ENCODE results near the gene TXNL4B.

Gene TXNL4B

DNA sequence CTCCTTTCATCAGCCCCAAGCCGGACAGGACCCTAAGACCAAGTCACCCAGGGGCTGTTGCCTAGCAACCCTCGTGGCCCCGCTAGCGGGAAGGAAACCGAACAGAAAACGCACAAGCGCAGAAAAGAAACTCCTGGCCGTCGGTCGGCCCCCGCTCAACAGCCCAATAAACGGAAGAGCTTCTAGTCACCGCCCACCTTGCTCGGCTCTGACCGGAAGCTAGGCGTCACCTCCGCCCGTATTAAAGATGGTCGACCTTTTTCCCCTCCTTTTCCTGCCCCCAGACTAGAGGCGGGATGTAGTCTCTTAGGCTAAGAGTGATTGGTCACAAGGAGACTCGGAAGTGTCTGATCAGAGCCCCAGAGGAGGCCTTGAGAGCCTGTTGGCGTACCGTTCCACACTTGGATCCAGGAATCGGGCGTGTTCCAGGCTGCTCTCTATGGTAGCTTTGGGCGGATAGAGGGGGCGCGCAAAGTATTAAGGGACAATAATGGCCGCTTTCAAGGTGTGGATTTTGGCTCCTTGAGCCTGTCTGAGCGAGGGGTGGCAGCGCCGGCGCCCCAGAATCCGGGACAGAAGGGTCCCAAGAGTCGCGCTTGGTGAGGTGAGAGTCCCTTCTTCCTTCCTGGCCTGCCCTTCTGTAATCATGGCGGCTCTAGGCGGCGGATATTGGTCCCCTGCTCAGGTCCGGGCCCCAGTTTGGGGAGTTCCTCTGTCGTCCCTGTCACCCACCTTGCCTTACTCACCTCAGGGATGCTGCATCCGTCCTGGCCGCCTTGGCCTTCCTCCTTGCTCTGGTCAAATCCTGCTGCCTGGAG is at the start of gene TXNL4B, which contains the start of gene DHX38:
Gene TXNL4B, minus strand, starts transcription at position 173 of the 818 bp plus-strand sequence. CDS start 2,871 bp downstream, outside the sequence.
Gene DHX38, plus strand, starts transcription at position 400 of the 818 bp plus-strand sequence. CDS start 2,311 bp downstream, outside the sequence.
- DNase-seq (ENCODE audit: low read depth, low spot score), result peak; percentile 98

DNA sequence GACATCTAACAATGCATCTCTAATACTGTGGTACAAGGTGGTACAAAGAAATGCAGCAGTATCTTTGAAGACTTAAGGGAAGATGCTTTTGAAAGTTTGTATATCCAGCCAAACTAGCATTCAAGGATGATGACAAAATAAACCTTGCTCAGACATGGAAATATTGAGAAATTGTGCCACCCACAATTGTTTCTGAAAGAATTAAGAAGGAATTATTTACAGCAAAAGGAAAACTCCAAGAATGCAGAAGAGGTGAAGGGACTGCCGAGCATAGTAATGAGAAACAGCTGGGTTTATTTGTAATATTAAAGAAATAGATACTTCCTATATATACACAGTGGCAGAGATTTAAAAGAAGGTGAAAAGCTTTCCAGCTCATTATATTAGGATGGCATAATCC is 49.1 kb upstream of the TXNL4B start:
- no peak for DNase-seq (ENCODE audit: low read depth, low spot score)

DNA sequence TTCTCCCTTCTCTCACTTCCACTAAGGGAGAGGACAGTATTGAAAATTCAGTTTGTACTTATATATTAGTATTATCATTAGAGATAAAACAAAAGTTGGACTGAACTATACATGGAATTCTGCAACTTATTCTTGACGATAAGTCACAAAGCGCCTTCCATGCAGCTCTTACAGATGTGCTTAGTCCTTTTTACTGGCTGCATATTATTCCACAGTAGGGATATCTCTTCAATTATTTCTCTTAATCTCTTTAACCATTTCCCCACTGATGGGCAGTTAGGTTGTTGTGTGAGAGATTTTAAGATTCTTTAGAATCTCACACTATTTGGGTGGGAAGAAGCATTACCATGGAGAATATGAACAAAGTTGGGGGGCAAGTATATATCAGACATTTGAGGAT is 46.5 kb upstream of the TXNL4B start:
- DNase-seq (ENCODE audit: low read depth, low spot score), result no peak

DNA sequence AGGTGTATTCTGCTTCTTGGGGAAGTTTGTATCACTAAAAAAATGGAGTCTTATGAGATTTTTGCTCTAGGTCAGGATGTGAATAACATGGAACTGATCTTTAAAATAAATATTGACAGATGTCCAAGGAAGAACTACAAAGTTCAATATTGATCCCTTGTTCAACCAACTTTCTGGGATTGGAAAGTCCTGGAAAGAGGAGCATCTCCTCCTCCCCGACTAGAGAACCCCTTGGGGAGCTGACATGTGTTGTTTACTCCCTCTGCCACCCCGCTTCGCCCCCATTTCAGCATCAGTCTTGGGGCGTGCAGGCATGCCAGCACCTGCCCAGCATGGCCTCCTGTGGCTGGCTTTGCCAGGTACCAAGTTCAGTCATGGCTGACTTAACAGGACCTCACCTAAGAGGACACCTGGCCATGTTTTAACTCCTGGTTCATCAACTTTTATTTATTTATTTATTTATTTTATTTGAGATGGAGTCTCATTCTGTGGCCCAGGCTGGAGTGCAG is 44.7 kb upstream of the TXNL4B start:
- no peak for DNase-seq (ENCODE audit: low read depth, low spot score)

DNA sequence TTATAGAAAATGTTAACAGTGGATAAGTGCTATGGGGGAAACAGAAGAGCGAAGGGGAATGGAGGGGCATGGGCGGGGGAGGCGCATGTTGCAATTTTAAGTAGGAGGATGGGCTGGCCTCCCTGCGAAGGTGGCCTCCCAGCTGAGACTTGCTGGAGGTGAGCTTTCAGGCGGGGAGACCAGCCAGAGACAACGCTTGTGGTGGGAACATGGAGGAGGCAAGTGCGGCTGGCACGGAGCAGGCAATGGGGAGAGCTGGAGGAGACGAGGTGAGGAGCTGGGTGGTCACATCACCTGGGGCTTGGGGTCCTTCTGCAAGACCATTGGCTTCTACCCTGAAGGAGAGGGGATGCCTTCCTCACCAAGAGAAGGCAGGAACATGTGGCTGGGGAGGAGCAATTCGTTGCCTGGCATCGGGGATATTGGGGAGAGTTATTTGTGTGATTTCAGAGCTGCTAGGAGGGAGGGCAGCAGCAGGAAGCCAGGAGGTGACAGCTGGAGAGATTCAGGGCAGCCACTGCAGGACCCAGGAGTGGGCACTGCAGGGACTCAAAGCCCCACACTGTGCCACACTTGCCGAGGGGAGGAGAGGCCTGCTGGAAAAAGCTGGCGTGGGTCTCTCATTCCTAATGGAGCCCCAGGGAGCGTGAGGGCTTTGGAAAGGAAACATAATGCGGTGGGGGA is 44.1 kb upstream of the TXNL4B start:
- DNase-seq (ENCODE audit: low read depth, low spot score), result no peak

DNA sequence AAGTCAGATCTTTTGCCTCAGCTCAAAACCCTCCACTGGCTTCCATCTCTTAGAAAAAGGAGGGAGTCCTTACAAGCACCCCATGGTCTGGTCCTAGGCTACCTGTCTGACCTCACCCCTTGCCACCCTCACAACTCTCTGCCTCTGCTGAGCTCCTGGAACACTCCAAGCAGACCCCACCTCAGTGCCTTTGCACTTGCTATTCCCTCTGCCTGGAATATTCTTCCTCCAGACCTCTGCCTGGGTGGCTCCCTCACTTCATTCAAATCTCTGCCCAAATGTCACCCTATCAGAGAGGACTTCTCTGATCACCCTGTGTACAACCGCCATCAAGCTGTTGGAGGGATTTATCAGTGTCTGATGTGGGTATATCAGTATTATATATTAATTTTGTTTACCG is 41.1 kb upstream of the TXNL4B start:
- DNase-seq (ENCODE audit: low read depth, low spot score), result no peak

DNA sequence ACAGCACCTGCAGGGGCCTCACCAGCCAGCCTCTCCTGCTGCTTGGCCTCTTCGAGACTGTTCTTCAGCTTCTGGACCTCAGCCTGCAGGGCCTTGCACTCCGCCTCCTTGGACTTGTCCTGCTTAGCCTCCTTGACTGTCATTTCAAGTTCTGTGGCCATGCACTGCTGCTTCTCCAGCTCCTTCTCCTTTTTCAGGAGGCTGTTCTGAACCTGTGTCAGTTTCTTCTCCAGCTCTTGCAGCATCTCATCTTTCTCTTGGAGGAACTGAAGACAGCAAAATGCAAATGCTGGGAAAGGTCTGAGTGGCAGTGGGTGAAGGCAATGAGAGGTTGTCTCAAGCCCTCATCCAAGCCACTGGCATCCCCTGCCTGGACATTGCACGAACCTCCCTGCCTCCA is 39.3 kb upstream of the TXNL4B start:
- no peak for DNase-seq (ENCODE audit: low read depth, low spot score)

DNA sequence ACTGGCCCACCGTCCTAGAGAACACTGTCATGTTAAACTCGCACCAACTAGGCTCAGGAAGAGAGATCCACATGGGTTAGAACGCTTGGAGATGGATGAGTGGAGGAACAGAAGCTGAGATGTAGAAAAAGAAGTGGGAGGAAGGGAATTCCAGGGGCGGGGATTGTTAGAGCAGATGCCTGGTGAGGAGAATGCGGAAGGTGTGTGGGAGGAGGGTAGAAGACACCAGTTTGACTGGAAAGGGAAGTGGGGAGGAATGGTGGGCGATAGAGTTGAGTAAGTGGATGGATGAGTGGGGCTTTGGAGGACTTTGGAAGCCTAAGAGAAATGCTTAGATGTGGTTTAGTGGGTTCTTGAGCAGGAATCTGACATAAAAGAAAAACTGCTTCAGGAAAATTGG is 37.6 kb upstream of the TXNL4B start:
- no peak for DNase-seq (ENCODE audit: low read depth, low spot score)

DNA sequence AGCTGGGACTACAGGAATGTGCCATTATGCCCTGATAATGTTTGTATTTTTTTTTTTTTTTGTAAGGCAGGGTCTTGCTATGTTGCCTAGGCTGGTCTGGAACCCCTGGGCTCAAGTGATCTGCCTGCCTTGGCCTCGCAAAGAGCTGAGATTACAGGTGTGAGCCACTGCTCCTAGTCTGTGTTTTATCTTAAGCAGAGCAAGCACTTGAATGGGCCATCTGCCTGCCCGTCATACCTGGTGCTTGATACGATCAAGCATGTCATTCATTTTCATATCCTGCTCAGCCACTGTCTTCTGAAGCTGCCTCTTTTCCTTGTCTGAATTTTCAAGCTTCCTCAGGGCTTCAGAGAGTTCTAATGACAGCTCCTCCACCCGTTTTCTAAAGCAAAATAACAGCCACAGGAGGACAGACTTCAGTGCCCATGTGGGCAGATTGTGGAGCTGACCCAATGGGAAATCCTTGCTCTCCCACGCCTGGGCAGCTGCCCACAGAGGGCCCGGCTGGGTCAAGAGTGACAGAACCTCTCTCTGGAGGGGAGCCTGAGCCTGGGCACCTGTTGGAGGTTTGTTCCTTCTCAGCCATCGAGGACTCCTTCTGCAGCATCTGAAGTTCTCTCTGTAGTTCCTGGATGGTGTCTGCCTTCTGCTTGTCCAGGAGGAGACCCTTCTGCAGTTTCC is 36.7 kb upstream of the TXNL4B start:
- no peak for DNase-seq (ENCODE audit: low read depth, low spot score)

DNA sequence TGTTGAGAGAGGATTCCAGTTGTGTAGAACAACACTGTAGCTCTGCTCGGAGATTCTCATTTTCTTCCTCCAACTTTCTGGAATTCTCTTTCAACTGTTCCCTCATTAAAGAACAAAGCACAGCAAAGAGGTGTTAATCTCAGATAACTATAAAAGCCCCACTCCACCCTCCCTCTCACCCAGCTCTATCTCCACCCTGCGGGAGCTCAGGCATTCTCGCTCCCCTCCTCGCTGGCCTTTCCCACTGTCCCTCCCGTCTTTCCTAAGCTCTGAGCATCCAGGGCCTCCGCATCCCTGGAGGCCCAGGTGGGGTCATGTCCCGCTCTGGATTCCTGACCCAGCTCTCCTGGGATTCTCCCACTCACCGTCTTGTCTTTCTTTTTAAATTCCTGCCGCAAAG is 35.3 kb upstream of the TXNL4B start:
- DNase-seq (ENCODE audit: low read depth, low spot score), result no peak

DNA sequence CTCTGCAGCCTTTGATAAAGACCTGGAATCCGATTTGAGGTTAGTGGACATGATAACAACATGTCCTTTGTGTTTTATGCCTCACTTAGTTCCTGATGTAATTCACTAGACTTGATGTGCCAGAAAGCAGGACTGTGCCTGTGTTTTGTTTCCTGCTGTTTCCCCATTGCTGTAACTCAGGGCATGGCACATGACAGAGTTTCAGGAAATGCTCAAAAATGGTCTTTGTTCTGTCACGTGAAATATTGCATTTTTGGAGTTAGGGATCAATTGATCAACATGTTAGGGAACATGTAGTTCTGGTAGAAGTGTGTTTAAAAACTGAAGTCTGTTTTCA is 33.0 kb upstream of the TXNL4B start:
- no peak for DNase-seq (ENCODE audit: low read depth, low spot score)

DNA sequence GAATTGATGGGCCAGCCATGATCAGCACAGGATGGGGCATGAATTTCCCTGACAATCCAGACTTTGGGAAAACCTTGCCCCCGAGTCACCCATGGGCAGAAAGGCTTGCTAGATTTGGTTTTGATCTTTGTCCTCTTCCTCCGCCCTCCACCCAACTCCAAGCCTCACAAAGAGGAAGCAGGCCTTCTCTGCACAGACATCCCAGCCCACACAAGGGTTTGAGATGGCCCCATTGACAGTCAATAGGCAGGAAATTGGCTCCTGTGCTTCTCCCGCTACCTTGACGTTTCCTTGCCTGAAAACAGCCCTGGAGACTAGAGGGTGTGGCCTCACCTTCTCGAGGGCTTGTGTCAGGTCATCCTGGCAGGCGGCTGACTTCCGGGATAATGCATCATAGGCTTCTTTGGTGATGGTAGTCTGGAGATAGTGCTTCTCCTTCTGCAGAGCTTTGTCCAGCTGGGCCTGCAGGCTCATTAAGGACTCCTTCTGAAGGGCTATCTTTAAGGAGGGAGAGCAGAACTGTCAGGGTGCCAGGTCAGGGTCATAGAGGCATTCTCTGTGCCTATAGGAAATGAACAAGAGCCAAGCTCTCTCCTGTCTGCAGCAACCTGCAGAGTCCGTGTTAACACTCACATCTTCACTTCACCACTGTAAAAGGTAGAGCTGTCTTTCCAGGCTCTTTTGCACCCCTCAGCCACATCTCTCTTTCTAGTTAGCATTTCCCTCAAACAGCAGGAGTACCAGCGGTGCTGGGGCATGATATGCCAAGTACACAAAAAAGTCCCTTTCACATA is 32.4 kb upstream of the TXNL4B start:
- no peak for DNase-seq (ENCODE audit: low read depth, low spot score)

DNA sequence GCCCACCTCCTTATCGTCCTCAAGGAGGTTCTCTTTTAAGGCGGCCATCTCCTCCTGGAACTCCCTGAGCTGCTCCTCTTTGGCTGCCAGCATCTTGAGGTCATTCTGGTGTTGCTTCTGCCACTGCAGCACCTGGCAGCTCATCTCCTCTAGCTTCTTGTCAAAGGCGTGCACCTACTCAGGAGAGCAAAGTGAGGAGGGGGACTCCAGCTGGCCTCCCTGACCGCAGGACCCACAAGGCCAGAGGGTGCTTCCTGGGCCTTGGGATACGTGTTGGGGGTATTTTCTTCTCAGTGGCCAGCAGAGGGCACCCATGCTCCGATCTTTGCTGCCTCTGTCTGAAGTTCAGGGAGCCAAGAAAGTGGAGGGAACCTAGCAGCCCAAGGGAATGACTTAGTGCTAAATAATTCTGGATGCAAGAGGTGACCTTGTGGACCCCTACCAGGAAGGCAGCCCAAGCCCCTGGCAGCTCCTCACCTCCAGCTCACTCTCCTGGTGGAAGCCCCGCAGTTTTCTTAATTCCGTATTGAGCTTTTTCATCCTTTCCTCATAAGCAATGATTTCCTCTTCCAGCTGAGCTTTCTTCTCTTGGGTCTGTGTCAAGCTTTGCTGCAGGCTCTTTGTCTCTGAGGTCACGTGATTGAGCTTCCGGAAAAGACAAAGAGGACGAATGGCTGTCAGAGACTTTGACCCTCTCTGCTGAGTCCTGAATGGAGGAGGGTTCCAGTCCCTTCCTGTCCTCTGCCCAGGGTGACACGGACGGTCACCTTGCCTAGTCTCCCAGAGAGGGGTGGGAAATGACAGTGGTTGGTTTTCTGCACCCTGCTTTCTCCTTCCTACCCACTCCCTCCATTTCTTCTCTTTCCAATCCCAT is 31.6 kb upstream of the TXNL4B start:
- peak; percentile 57 for DNase-seq (ENCODE audit: low read depth, low spot score)

DNA sequence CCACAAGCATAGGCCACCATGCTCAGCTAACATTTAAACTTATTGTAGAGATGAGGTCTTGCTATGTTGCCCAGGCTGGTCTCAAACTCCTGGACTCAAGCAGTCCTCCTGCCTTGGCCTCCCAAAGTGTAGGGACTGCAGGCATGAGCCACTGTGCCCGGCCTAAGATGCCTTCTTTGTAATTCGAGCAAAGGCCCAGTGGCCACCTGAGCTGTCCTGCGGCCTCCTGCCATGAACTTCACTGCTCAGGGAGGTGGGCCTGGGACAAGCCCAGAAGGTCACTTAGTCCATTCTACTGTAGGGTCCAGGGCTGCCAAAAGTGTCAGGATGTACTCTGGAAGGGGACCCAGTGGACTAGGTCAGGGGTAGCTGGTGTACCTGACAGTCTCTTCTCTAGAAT is 30.7 kb upstream of the TXNL4B start:
- DNase-seq (ENCODE audit: low read depth, low spot score), result no peak

DNA sequence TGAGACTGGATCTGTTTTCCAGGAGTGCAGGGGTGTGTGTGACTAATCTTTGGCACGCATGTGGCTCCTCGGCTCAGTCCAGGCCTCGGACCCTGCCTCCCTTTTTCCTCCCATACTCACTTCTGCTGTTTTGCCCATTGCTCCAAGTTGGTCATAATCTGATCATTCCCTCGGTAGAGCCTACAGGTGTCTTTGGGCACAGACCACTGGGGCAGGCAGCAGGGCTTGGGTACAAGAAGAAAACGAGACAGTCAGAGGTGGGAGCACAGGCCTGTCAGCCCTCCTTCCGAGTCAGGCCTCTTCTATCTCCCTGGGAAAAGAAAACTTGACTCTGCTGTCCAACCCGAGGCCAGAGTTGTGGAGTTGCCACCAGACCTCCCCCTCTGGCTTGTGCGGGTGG is 30.0 kb upstream of the TXNL4B start:
- DNase-seq (ENCODE audit: low read depth, low spot score), result no peak

DNA sequence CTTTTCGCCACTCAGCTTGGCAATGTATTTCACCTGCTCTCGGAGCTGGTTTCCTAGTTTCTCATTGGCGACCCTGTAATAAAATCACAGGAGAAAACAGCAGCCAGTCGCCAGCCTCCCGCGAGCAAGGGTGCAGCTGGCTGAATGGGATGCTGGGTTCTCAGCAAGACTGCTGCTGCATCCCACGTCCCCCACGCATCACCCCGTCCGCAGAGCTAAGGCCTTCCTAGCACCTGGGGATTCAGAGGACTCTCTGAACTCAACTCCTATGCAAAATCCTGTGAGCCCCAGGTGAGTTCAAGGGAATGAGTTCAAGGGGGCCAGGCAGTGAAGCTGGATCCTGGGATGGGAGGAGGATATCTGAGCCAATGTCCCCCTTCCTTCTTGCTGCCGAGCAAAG is 29.5 kb upstream of the TXNL4B start:
- no peak for DNase-seq (ENCODE audit: low read depth, low spot score)

DNA sequence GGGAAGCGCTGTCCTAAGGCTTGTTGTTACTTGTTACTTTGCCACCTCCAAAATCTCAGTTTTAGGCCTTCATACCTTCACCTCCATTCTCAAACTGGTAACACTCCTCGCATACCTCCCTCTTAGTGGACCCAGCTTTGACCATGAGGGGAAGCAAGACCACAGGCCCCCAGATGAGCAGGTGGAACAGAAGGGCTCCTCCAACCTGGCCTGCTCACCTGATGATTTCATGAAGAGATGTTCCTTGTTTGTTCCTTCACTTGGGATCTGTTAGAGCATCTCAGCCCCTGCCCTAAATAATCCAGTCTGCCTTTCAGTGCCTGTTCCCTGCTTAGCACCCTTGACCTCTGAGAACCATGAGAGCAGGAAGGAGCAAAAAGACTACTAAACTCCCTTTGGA is 28.9 kb upstream of the TXNL4B start:
- no peak for DNase-seq (ENCODE audit: low read depth, low spot score)

DNA sequence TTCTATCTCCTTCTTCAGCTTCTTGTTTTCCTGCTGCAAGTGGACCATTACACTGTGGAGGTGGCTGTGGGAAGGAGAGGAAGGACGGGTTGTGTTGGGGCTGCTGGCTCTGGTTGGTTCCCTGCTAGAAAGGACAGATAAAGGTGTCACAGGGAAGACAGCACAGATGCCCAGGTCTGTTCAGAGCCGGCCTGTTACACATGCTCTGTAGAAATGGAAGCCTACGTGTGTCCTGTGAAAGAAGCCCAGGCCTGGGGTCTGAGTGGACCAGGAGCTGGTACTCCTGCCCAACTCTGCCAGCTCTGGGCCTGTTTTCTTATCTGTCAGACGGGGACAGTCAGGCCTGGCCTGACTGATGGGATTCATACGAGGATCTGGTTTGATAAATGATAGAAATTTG is 26.6 kb upstream of the TXNL4B start:
- DNase-seq (ENCODE audit: low read depth, low spot score), result no peak

DNA sequence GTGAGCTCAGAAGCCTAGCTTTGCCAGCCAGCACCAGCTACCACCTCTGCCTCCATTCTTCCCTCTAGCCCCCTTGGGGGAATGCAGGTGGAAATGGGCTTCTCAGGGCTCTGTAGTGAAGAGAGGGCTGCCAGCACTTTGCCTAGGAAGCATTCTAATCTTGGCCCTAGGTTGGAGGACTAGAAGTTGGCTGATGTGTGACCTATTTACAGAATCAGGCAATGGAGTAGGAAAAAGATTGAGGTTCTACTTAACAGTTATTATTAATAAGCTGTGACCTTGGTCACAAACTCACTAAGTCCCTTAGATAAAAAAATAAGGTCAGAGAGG is 20.2 kb upstream of the TXNL4B start:
- no peak for DNase-seq (ENCODE audit: low read depth, low spot score)

DNA sequence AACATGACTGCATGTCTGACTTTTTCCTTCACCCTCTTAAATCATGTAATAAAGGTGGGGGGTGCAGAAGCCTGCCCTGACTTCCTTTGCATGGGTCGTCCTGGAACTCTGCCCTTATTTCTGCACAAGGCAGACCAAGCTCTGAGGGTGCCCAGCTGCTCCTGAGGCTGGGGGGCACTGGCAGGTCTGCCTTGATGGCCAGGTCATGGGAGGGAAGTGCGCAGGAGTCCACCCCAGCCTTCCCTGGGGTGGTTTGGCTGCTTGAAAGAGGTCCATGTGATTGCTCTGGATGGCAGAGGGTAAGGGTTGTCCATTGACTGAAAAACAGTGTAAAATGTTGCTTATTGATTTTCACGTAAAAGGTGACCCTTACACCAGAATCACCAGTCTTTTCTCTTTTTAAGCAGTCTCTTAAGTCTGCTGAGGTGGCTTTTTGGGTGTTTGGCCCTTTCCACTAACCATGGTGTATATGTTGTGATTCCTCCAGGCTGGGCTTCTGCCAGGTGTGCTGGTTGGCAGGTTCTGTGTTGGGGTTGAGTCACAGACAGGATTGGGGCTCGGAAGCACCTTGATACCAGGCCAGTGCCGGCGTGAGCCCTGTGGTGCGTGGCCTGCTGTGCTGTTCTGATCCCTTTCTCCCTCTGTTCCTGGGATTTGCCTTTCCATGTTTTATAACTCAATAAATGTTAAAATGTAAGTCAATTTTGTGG is 19.6 kb upstream of the TXNL4B start:
- DNase-seq (ENCODE audit: low read depth, low spot score), result no peak
